ENCODE results near the gene HSP90AA1.

HSP90AA1 gene

GRCh38 chr14:102034301-102034700 lies 52.5 kb downstream of the HSP90AA1 start:
- Histone ChIP-seq H3K27me3 (ENCODE audit: low read depth, low read length) (no peaks in the 10 kb centered on the region), H3K4me3 (ENCODE audit: low read length) (no peak overlapping the region), H2AFZ (ENCODE audit: low read depth, low read length) (no peak overlapping the region), H3K27ac (ENCODE audit: low read length) (no peak overlapping the region), H3K4me1 (ENCODE audit: low read length) (no peaks in the 10 kb centered on the region), H3K79me2 (ENCODE audit: low read length) (no peaks in the 10 kb centered on the region), H3K9ac (ENCODE audit: low read length) (no peak overlapping the region), H3K9me3 (ENCODE audit: insufficient read depth, low read length) (no peaks in the 10 kb centered on the region), H3K4me2 (ENCODE audit: low read length) (no peak overlapping the region), H3K36me3 (replicated peaks; ENCODE audit: low read depth, low read length) (peaks cover 68% of the 10 kb centered on the region), H4K20me1 (ENCODE audit: insufficient read depth, low read length) (0 out of 2 replicates have a peak, but pooled peaks cover 3% of the 10 kb centered on the region)
- no peak for TF ChIP-seq EZH2phosphoT487 (IDR thresholded peaks at IDR 0.05; ENCODE audit: low read depth)
- no peak for TF ChIP-seq CTCF (IDR thresholded peaks at IDR 0.05; ENCODE audit: low read depth, low read length)

GRCh38 chr14:102033241-102033640 lies 53.6 kb downstream of the HSP90AA1 start:
- H3K4me2 ChIP-seq (ENCODE audit: low read length): no peak overlapping the region
- H4K20me1 ChIP-seq (ENCODE audit: insufficient read depth, low read length): 0 out of 2 replicates have a peak, but pooled peaks cover 3% of the 10 kb centered on the region
- H3K9ac ChIP-seq (ENCODE audit: low read length): no peak overlapping the region
- no peak overlapping the region for H3K27ac ChIP-seq (ENCODE audit: low read length)
- H3K79me2 ChIP-seq (ENCODE audit: low read length): no peaks in the 10 kb centered on the region
- no peaks in the 10 kb centered on the region for H3K9me3 ChIP-seq (ENCODE audit: insufficient read depth, low read length)
- no peaks in the 10 kb centered on the region for H3K4me1 ChIP-seq (ENCODE audit: low read length)
- H2AFZ ChIP-seq (ENCODE audit: low read depth, low read length): no peak overlapping the region
- peaks cover 62% of the 10 kb centered on the region for H3K36me3 ChIP-seq (replicated peaks; ENCODE audit: low read depth, low read length)
- no peaks in the 10 kb centered on the region for H3K27me3 ChIP-seq (ENCODE audit: low read depth, low read length)
- no peak overlapping the region for H3K4me3 ChIP-seq (ENCODE audit: low read length)
- TF ChIP-seq CTCF (IDR thresholded peaks at IDR 0.05; ENCODE audit: low read depth, low read length) (no peak), EZH2phosphoT487 (IDR thresholded peaks at IDR 0.05; ENCODE audit: low read depth) (no peak)
